Measurements from ENCODE around the gene RAB1A.

Gene RAB1A

GRCh38 chr2:65112633-65113032 lies 17.3 kb downstream of the RAB1A start:
- H3K4me3 ChIP-seq (ENCODE audit: control insufficient read depth, low read depth, low read length), result no peak overlapping the region
- no peak for DNase-seq (ENCODE audit: low read depth)
- TF ChIP-seq CTCF (conservative IDR thresholded peaks at IDR 0.05; ENCODE audit: control insufficient read depth, insufficient read depth, low read depth, low read length), result no peak

- TF ChIP-seq CTCF (conservative IDR thresholded peaks at IDR 0.05; ENCODE audit: control insufficient read depth, insufficient read depth, low read depth, low read length), result no peak
- DNase-seq (ENCODE audit: low read depth), result no peak
- no peak overlapping the region for H3K4me3 ChIP-seq (ENCODE audit: control insufficient read depth, low read depth, low read length)
Measured at GRCh38 chr2:65108780-65109179, 21.1 kb downstream of the RAB1A start.

- no peak for DNase-seq (ENCODE audit: low read depth)
- no peak for TF ChIP-seq CTCF (conservative IDR thresholded peaks at IDR 0.05; ENCODE audit: control insufficient read depth, insufficient read depth, low read depth, low read length)
- H3K4me3 ChIP-seq (ENCODE audit: control insufficient read depth, low read depth, low read length), result no peak overlapping the region
Measured at GRCh38 chr2:65107530-65107929, 22.4 kb downstream of the RAB1A start.

- no peak overlapping the region for H3K4me3 ChIP-seq (ENCODE audit: control insufficient read depth, low read depth, low read length)
- no peak for TF ChIP-seq CTCF (conservative IDR thresholded peaks at IDR 0.05; ENCODE audit: control insufficient read depth, insufficient read depth, low read depth, low read length)
- DNase-seq (ENCODE audit: low read depth), result no peak
Measured at GRCh38 chr2:65103013-65103715, 26.7 kb downstream of the RAB1A start.

GRCh38 chr2:65101071-65101470 lies 28.8 kb downstream of the RAB1A start:
- no peak for DNase-seq (ENCODE audit: low read depth)
- H3K4me3 ChIP-seq (ENCODE audit: control insufficient read depth, low read depth, low read length), result no peak overlapping the region
- TF ChIP-seq CTCF (conservative IDR thresholded peaks at IDR 0.05; ENCODE audit: control insufficient read depth, insufficient read depth, low read depth, low read length), result no peak

GRCh38 chr2:65098741-65099140 lies 31.2 kb downstream of the RAB1A start:
- no peak for TF ChIP-seq CTCF (conservative IDR thresholded peaks at IDR 0.05; ENCODE audit: control insufficient read depth, insufficient read depth, low read depth, low read length)
- H3K4me3 ChIP-seq (ENCODE audit: control insufficient read depth, low read depth, low read length), result no peak overlapping the region
- peak; percentile 53 for DNase-seq (ENCODE audit: low read depth)

GRCh38 chr2:65097844-65098243 lies 32.1 kb downstream of the RAB1A start:
- no peak overlapping the region for H3K4me3 ChIP-seq (ENCODE audit: control insufficient read depth, low read depth, low read length)
- DNase-seq (ENCODE audit: low read depth), result no peak
- TF ChIP-seq CTCF (conservative IDR thresholded peaks at IDR 0.05; ENCODE audit: control insufficient read depth, insufficient read depth, low read depth, low read length), result no peak
